ES-I3 (cell line): ENCODE data around the gene TRPV4.

Source experiments
- H3K36me3 ChIP-seq: 2 replicates; pipeline ENCODE4 v1.6.1; 2013; ENCODE audit warnings: mild to moderate bottlenecking, low read length, control low read depth, moderate library complexity; ENCODE audit not compliant: insufficient read depth
- H3K4me1 ChIP-seq: 2 replicates; pipeline ENCODE4 v1.6.1; 2013; ENCODE audit warnings: mild to moderate bottlenecking, control low read depth, low read length; ENCODE audit not compliant: insufficient read depth
- H3K9ac ChIP-seq: 2 replicates; pipeline ENCODE4 v1.6.1; 2013; ENCODE audit warnings: low read depth, mild to moderate bottlenecking, low read length, moderate library complexity
- H3K9me3 ChIP-seq: 2 replicates; pipeline ENCODE4 v1.6.1; 2013; ENCODE audit warnings: mild to moderate bottlenecking, low read length, moderate library complexity; ENCODE audit not compliant: control insufficient read depth, insufficient read depth

Gene TRPV4

GRCh38 chr12:109814600-109815150 is 18.5 kb downstream of the TRPV4 start:
- Histone ChIP-seq H3K9ac (no peak overlapping the region), H3K9me3 (no peaks in the 10 kb centered on the region), H3K36me3 (no peaks in the 10 kb centered on the region), H3K4me1 (no peaks in the 10 kb centered on the region; the same call in 1 of the 2 replicates)

GRCh38 chr12:109813810-109814416 is 19.3 kb downstream of the TRPV4 start:
- no peaks in the 10 kb centered on the region for H3K36me3 ChIP-seq
- H3K4me1 ChIP-seq = no peaks in the 10 kb centered on the region; the same call in 1 of the 2 replicates
- no peaks in the 10 kb centered on the region for H3K9me3 ChIP-seq
- no peak overlapping the region for H3K9ac ChIP-seq

GRCh38 chr12:109811624-109811995 is 21.6 kb downstream of the TRPV4 start:
- H3K4me1 ChIP-seq = no peaks in the 10 kb centered on the region; the same call in 1 of the 2 replicates
- no peak overlapping the region for H3K9ac ChIP-seq
- H3K9me3 ChIP-seq = no peaks in the 10 kb centered on the region
- H3K36me3 ChIP-seq = no peaks in the 10 kb centered on the region

- H3K9ac ChIP-seq = no peak overlapping the region
- H3K36me3 ChIP-seq = no peaks in the 10 kb centered on the region
- H3K4me1 ChIP-seq = no peaks in the 10 kb centered on the region; the same call in 1 of the 2 replicates
- no peaks in the 10 kb centered on the region for H3K9me3 ChIP-seq
Measured at GRCh38 chr12:109810954-109811623, 22.1 kb downstream of the TRPV4 start.

GRCh38 chr12:109808876-109809646 is 24.1 kb downstream of the TRPV4 start:
- no peak overlapping the region for H3K9ac ChIP-seq
- peaks cover 4% of the 10 kb centered on the region for H3K4me1 ChIP-seq
- H3K36me3 ChIP-seq = no peaks in the 10 kb centered on the region
- H3K9me3 ChIP-seq = no peaks in the 10 kb centered on the region

- Histone ChIP-seq H3K4me1 (peaks cover 4% of the 10 kb centered on the region), H3K36me3 (no peaks in the 10 kb centered on the region), H3K9ac (no peak overlapping the region), H3K9me3 (no peaks in the 10 kb centered on the region)
Measured at GRCh38 chr12:109807954-109808643, 25.1 kb downstream of the TRPV4 start.

GRCh38 chr12:109804820-109805761 is 28.1 kb downstream of the TRPV4 start:
- peaks cover 4% of the 10 kb centered on the region for H3K4me1 ChIP-seq
- H3K9me3 ChIP-seq = no peaks in the 10 kb centered on the region
- H3K36me3 ChIP-seq = no peaks in the 10 kb centered on the region
- H3K9ac ChIP-seq = no peak overlapping the region

- no peak overlapping the region for H3K9ac ChIP-seq
- no peaks in the 10 kb centered on the region for H3K36me3 ChIP-seq
- H3K4me1 ChIP-seq = peaks cover 4% of the 10 kb centered on the region
- no peaks in the 10 kb centered on the region for H3K9me3 ChIP-seq
Measured at GRCh38 chr12:109803678-109804077, 29.5 kb downstream of the TRPV4 start.

- no peak overlapping the region for H3K9ac ChIP-seq
- no peaks in the 10 kb centered on the region for H3K9me3 ChIP-seq
- H3K36me3 ChIP-seq = no peaks in the 10 kb centered on the region
- H3K4me1 ChIP-seq = peaks cover 4% of the 10 kb centered on the region
Measured at GRCh38 chr12:109802828-109803227, 30.4 kb downstream of the TRPV4 start.

- peaks cover 2% of the 10 kb centered on the region; the same call in 1 of the 2 replicates for H3K4me1 ChIP-seq
- no peaks in the 10 kb centered on the region for H3K36me3 ChIP-seq
- no peak overlapping the region for H3K9ac ChIP-seq
- no peaks in the 10 kb centered on the region for H3K9me3 ChIP-seq
Measured at GRCh38 chr12:109800536-109800935, 32.7 kb downstream of the TRPV4 start.

GRCh38 chr12:109798691-109799090 is 34.5 kb downstream of the TRPV4 start:
- H3K4me1 ChIP-seq = no peaks in the 10 kb centered on the region
- H3K36me3 ChIP-seq = no peaks in the 10 kb centered on the region
- no peak overlapping the region for H3K9ac ChIP-seq

GRCh38 chr12:109797905-109798669 is 35.1 kb downstream of the TRPV4 start:
- Histone ChIP-seq H3K9me3 (no peaks in the 10 kb centered on the region), H3K36me3 (no peaks in the 10 kb centered on the region), H3K4me1 (no peaks in the 10 kb centered on the region), H3K9ac (no peak overlapping the region)

More at GRCh38 chr12:109798691-109799090, 34.5 kb downstream of the TRPV4 start:
- no peaks in the 10 kb centered on the region for H3K9me3 ChIP-seq

GRCh38 chr12:109796057-109796456 is 37.1 kb downstream of the TRPV4 start:
- H3K9me3 ChIP-seq = no peaks in the 10 kb centered on the region
- no peaks in the 10 kb centered on the region for H3K4me1 ChIP-seq
- no peak overlapping the region for H3K9ac ChIP-seq
- no peaks in the 10 kb centered on the region for H3K36me3 ChIP-seq
